ENCODE results near the gene WDR38. TPM values are rescaled to one million over a fixed set of nuclear protein-coding genes. Genes with fewer than 3 reads are reported as not detected.

The WDR38 gene
- total and polyA plus RNA-seq, 2 of the 4 experiments (the other 2 are of a cell fraction): not detected

DNA sequence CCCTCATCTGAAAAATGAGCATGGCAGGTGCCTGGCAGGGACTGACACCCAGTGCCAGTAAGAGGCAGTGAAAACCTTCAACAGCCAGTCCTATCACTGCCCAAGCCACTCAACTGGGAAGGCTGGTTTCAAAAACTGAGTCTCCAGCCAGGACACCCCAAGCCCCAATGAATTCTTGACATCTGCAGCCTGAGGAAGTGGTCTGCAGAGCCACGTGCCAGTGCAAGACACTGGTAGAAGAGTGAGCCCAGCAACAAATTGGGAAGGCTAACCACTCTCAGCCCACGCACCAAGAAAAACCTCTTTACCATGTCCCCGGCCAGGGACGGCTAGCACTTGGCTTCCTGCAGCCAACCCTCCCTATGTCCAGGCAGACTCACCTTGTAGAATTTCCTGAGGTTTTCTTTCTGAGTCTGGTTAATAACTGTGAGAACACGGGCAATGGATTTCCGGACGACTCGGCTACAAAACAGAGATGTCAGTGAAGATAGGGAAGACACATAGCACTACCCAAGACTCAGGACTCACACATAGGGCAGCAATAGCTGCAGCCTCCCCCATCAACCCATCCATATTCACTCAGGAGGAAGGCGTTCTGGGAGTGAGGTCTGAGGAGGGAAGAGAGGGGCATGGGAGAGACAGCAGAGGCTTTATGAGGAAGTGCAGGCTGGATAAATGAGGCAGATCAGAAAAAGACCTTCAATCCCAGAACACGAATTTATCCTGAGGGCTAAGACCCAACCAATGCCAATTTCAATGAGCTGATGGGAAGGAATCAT lies 6.7 kb downstream of the WDR38 start:
- intact Hi-C loops (cut with micrococcal nuclease): loop anchor here (10.0 kb wide), 1 partner anchor 245 kb away; no protein-coding TSS in a partner anchor
- in situ Hi-C loops (cut with MboI; ENCODE audit: low sequenced_read_pairs): loop anchor here (10.0 kb wide), 1 partner anchor 285 kb away; the partner anchor contains the start of gene SCAI
- 67% methylated on average over 1 of the region's 10 CpGs; no CpG with 5 or more reads in 1 of the 2 experiments for WGBS, 2 experiments (ENCODE audit: extremely low coverage in 2 of 2, insufficient read length in 1 of 2)
- Histone ChIP-seq H4K8ac (ENCODE audit: low read depth in 2 of 2, low read length in 2 of 2) (no peak overlapping the region), H4K91ac (ENCODE audit: insufficient read depth, low read depth, low read length) (no peak overlapping the region), H3K27me3 (ENCODE audit: control insufficient read depth, insufficient read depth, low read length) (no peaks in the 10 kb centered on the region), H3K9me1 (ENCODE audit: insufficient read depth, low read length) (peaks cover 4% of the 10 kb centered on the region; the same call in 1 of the 2 replicates), H3K4ac (ENCODE audit: low read depth, low read length) (no peak overlapping the region), H2AK9ac (replicated peaks; ENCODE audit: low read depth, low read length, poor library complexity) (peak overlapping the region; percentile 73), H2BK15ac (ENCODE audit: low read depth, low read length) (no peak overlapping the region), H3K14ac (replicated peaks; ENCODE audit: low read depth, low read length) (peak overlapping the region; percentile 77; the same call in 1 of the 2 replicates), H3K79me1 (ENCODE audit: low read depth in 1 of 2, low read length in 2 of 2) (peaks cover 13 to 41% of the 10 kb centered on the region in 2 experiments), H3K27ac (ENCODE audit: insufficient read depth, low read length) (no peak overlapping the region), H4K20me1 (ENCODE audit: insufficient read depth, low read length) (peaks cover 62% of the 10 kb centered on the region), H2BK20ac (ENCODE audit: low read depth, low read length) (no peak overlapping the region), H4K5ac (ENCODE audit: low read depth, low read length) (no peak overlapping the region), H3K9me3 (ENCODE audit: control insufficient read depth, insufficient read depth, low read length) (no peaks in the 10 kb centered on the region), H3K4me1 (ENCODE audit: control insufficient read depth, insufficient read depth, low read length) (peaks cover 9% of the 10 kb centered on the region), H3K56ac (ENCODE audit: extremely low read depth, insufficient read depth, low read length) (peak overlapping the region; percentile 42; the same call in 1 of the 2 replicates), H3K18ac (ENCODE audit: low read depth, low read length) (no peak overlapping the region), H3K36me3 (ENCODE audit: control insufficient read depth, insufficient read depth, low read length) (peaks cover 49% of the 10 kb centered on the region), H2AFZ (replicated peaks; ENCODE audit: low read length, poor library complexity) (peak overlapping the region; percentile 14), H3K4me3 (ENCODE audit: insufficient read depth, low read depth, low read length) (peak overlapping the region; percentile 73; the same call in 1 of the 2 replicates), H3K9ac (ENCODE audit: low read depth, low read length) (peak overlapping the region; percentile 96), H3K4me2 (ENCODE audit: low read depth, low read length) (peak overlapping the region; percentile 100), H2AK5ac (ENCODE audit: low read depth, low read length) (no peak overlapping the region), H3K23ac (ENCODE audit: low read depth, low read length) (peak overlapping the region; percentile 91), H2BK5ac (ENCODE audit: low read depth, low read length, poor library complexity, severe bottlenecking) (no peak overlapping the region), H2BK120ac (ENCODE audit: low read depth, low read length) (no peak overlapping the region)
- POLR2A ChIA-PET (ENCODE audit: unreplicated experiment): no interaction called here
- TSS peak; percentile 73 for BruUV-seq (replicated peaks)
- CTCF ChIA-PET: interaction anchor here (1.3 kb wide), 1 partner anchor 83 kb away, joined by 5 read pairs; the partner anchor contains the start of gene OLFML2A
- no peak for TF ChIP-seq NFE2L2 (IDR thresholded peaks at IDR 0.05; ENCODE audit: low read depth, low read length)
- no peak for TF ChIP-seq CEBPB (IDR thresholded peaks at IDR 0.05; ENCODE audit: low read depth, low read length)
- no peak for TF ChIP-seq BHLHE40 (IDR thresholded peaks at IDR 0.05; ENCODE audit: low read depth, low read length)
- TF ChIP-seq, protein P1, sequence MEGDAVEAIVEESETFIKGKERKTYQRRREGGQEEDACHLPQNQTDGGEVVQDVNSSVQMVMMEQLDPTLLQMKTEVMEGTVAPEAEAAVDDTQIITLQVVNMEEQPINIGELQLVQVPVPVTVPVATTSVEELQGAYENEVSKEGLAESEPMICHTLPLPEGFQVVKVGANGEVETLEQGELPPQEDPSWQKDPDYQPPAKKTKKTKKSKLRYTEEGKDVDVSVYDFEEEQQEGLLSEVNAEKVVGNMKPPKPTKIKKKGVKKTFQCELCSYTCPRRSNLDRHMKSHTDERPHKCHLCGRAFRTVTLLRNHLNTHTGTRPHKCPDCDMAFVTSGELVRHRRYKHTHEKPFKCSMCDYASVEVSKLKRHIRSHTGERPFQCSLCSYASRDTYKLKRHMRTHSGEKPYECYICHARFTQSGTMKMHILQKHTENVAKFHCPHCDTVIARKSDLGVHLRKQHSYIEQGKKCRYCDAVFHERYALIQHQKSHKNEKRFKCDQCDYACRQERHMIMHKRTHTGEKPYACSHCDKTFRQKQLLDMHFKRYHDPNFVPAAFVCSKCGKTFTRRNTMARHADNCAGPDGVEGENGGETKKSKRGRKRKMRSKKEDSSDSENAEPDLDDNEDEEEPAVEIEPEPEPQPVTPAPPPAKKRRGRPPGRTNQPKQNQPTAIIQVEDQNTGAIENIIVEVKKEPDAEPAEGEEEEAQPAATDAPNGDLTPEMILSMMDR (conservative IDR thresholded peaks at IDR 0.05; ENCODE audit: low read depth, low read length): no peak
- TF ChIP-seq, protein P2, sequence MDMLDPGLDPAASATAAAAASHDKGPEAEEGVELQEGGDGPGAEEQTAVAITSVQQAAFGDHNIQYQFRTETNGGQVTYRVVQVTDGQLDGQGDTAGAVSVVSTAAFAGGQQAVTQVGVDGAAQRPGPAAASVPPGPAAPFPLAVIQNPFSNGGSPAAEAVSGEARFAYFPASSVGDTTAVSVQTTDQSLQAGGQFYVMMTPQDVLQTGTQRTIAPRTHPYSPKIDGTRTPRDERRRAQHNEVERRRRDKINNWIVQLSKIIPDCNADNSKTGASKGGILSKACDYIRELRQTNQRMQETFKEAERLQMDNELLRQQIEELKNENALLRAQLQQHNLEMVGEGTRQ (IDR thresholded peaks at IDR 0.05; ENCODE audit: low read depth, low read length): no peak
- TF ChIP-seq POLR2A (IDR thresholded peaks at IDR 0.05; ENCODE audit: low read depth, low read length): no peak
- no peak for TF ChIP-seq MAFK (IDR thresholded peaks at IDR 0.05; ENCODE audit: low read depth, low read length)
- TF ChIP-seq MAZ (IDR thresholded peaks at IDR 0.05; ENCODE audit: borderline replicate concordance, low read depth, low read length): no peak
- no peak for TF ChIP-seq RCOR1 (IDR thresholded peaks at IDR 0.05; ENCODE audit: insufficient replicate concordance, low read length)
- ATAC-seq (ENCODE audit: low read depth) (no peak), DNase-seq (no peak)
- dilution Hi-C loops (cut with HindIII; ENCODE audit: low sequenced_read_pairs, unreplicated experiment): no loop called here

All from IMR-90 (cell line).